Fibroblast of lung (primary cell): ENCODE measurements around the gene COL7A1.

Experiments
- EZH2 ChIP-seq: IDR thresholded peaks from 2 replicates; pipeline ENCODE4 v1.5.1; 2012; ENCODE audit warnings: low read length, control low read depth, mild to moderate bottlenecking; ENCODE audit errors: missing control alignments
- TF ChIP-seq, protein P1 (sequence below), 2 donors: IDR thresholded peaks in 1 of 2; conservative IDR thresholded peaks in 1 of 2; 1 replicate in 1 of 2; 2 replicates in 1 of 2; pipeline ENCODE4 v1.5.1; 2011 to 2012; ENCODE audit warnings: low read length in 2 of 2, control low read depth in 1 of 2, inconsistent platforms in 1 of 2, low read depth in 1 of 2, mild to moderate bottlenecking in 1 of 2

DNA sequence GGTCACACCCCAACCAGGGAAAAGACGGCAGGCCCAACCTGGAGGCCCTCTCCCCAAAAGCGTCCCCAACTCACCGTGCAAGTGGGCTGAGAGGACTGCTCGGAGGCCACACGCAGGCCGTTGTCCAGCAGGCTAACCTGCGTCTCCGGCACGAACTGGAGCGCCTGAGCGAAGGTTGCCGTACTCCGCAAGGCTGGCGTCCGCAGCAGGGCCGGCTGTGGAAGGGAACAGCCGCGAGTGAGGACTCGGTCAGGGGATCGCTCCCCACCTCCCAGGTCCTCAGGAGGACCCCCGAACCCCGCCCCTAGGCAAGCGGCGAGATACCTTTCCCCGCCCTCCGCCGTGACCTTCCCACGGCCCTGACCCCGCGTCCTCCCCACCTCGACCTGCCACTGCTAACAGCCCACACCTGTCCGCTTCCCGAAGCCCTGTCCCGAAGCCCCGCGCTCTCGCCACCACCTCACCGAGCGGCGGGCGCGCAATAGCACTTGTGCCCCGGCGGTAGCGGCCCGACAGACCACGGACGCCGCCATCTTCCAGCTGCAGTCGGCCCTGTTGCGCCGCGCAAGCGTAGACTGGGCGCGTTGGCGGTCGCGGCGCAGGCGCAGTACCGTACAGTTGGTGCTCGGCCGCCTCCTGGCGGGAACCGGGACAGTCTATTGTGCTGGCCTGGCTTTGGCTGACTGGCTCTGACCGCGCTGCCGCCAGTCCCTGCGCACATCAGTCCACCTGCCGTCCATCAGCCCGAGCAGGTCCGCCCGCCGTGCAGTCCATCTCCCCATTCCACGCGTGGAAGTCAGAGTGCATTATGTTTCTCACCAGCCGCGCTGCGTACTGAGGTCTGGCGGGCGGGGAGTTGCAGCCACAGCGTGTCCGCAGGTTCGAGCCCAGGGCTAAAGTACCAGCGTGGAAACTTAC is 14.2 kb upstream of the COL7A1 start, which contains the start of gene UQCRC1:
- TF ChIP-seq, protein P1, sequence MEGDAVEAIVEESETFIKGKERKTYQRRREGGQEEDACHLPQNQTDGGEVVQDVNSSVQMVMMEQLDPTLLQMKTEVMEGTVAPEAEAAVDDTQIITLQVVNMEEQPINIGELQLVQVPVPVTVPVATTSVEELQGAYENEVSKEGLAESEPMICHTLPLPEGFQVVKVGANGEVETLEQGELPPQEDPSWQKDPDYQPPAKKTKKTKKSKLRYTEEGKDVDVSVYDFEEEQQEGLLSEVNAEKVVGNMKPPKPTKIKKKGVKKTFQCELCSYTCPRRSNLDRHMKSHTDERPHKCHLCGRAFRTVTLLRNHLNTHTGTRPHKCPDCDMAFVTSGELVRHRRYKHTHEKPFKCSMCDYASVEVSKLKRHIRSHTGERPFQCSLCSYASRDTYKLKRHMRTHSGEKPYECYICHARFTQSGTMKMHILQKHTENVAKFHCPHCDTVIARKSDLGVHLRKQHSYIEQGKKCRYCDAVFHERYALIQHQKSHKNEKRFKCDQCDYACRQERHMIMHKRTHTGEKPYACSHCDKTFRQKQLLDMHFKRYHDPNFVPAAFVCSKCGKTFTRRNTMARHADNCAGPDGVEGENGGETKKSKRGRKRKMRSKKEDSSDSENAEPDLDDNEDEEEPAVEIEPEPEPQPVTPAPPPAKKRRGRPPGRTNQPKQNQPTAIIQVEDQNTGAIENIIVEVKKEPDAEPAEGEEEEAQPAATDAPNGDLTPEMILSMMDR (conservative IDR thresholded peaks at IDR 0.05 in 1 of 2, IDR thresholded peaks at IDR 0.05 in 1 of 2; ENCODE audit: low read depth in 1 of 2, low read length in 2 of 2), result peak; percentile 51 to 70
- no peak for TF ChIP-seq EZH2
